Measurements from ENCODE around the gene SLC2A3. TPM values are rescaled to one million over a fixed set of nuclear protein-coding genes. Genes with fewer than 3 reads are reported as not detected.
"Not testable (repeated sequence)": the region's sequence is repeated elsewhere in the genome, so short reads cannot be mapped to it uniquely, and the experiment has no call there.

SLC2A3 gene
- total RNA-seq, 1 donor from 2014 or later: 71.7 TPM

- Histone ChIP-seq H3K9me3 (no peaks in the 10 kb centered on the region), H3K4me1 (no peaks in the 10 kb centered on the region), H3K27ac (no peak overlapping the region), H3K36me3 (no peaks in the 10 kb centered on the region), H3K27me3 (no peaks in the 10 kb centered on the region), H3K4me3 (no peak overlapping the region)
- intact Hi-C loops (cut with DNase I): no loop called here
- TF ChIP-seq POLR2A (IDR thresholded peaks at IDR 0.05) (no peak), CTCF (IDR thresholded peaks at IDR 0.05) (no peak), POLR2AphosphoS5 (IDR thresholded peaks at IDR 0.05; ENCODE audit: insufficient read depth in 1 of 2, low read depth in 1 of 2) (no peak)
- DNase-seq (ENCODE audit: extremely low spot score in 2 of 2): no peak
Measured at GRCh38 chr12:7951671-7952070, 15.7 kb upstream of the SLC2A3 start.

- H3K36me3 ChIP-seq; intact Hi-C loops (cut with DNase I); H3K9me3 ChIP-seq; H3K27ac ChIP-seq; H3K27me3 ChIP-seq; H3K4me1 ChIP-seq; DNase-seq (ENCODE audit: extremely low spot score in 2 of 2); H3K4me3 ChIP-seq: not testable (repeated sequence)
Measured at GRCh38 chr12:7950230-7950943, 14.4 kb upstream of the SLC2A3 start.

GRCh38 chr12:7948589-7949260 lies 12.7 kb upstream of the SLC2A3 start:
- TF ChIP-seq POLR2AphosphoS5 (IDR thresholded peaks at IDR 0.05; ENCODE audit: insufficient read depth in 1 of 2, low read depth in 1 of 2): no peak
- TF ChIP-seq CTCF (IDR thresholded peaks at IDR 0.05): no peak
- no peak for TF ChIP-seq POLR2A (IDR thresholded peaks at IDR 0.05)
- no peaks in the 10 kb centered on the region for H3K27me3 ChIP-seq
- H3K4me3 ChIP-seq: no peak overlapping the region
- H3K4me1 ChIP-seq: no peaks in the 10 kb centered on the region
- H3K9me3 ChIP-seq: no peaks in the 10 kb centered on the region
- intact Hi-C loops (cut with DNase I): no loop called here
- H3K27ac ChIP-seq: no peak overlapping the region
- no peaks in the 10 kb centered on the region for H3K36me3 ChIP-seq
- no peak for DNase-seq (ENCODE audit: extremely low spot score in 2 of 2)

- H3K27ac ChIP-seq: no peak overlapping the region
- no peaks in the 10 kb centered on the region for H3K4me1 ChIP-seq
- intact Hi-C loops (cut with DNase I): no loop called here
- TF ChIP-seq POLR2A (IDR thresholded peaks at IDR 0.05) (no peak), CTCF (IDR thresholded peaks at IDR 0.05) (no peak), POLR2AphosphoS5 (IDR thresholded peaks at IDR 0.05; ENCODE audit: insufficient read depth in 1 of 2, low read depth in 1 of 2) (no peak)
- no peaks in the 10 kb centered on the region for H3K27me3 ChIP-seq
- H3K4me3 ChIP-seq: no peak overlapping the region
- no peaks in the 10 kb centered on the region for H3K36me3 ChIP-seq
- no peaks in the 10 kb centered on the region for H3K9me3 ChIP-seq
- DNase-seq (ENCODE audit: extremely low spot score in 2 of 2): no peak
Measured at GRCh38 chr12:7947011-7947410, 11.0 kb upstream of the SLC2A3 start.

GRCh38 chr12:7944760-7945159 lies 8.8 kb upstream of the SLC2A3 start:
- H3K36me3 ChIP-seq; H3K4me1 ChIP-seq; DNase-seq (ENCODE audit: extremely low spot score in 2 of 2); H3K27me3 ChIP-seq; H3K27ac ChIP-seq; intact Hi-C loops (cut with DNase I); H3K9me3 ChIP-seq; H3K4me3 ChIP-seq: not testable (repeated sequence)

- Histone ChIP-seq H3K27me3 (no peaks in the 10 kb centered on the region), H3K9me3 (no peaks in the 10 kb centered on the region), H3K4me1 (no peaks in the 10 kb centered on the region), H3K36me3 (no peaks in the 10 kb centered on the region), H3K27ac (no peak overlapping the region), H3K4me3 (no peak overlapping the region)
- intact Hi-C loops (cut with DNase I): no loop called here
- DNase-seq (ENCODE audit: extremely low spot score in 2 of 2): no peak
- TF ChIP-seq CTCF (IDR thresholded peaks at IDR 0.05) (no peak), POLR2AphosphoS5 (IDR thresholded peaks at IDR 0.05; ENCODE audit: insufficient read depth in 1 of 2, low read depth in 1 of 2) (no peak), POLR2A (IDR thresholded peaks at IDR 0.05) (no peak)
Measured at GRCh38 chr12:7940906-7941305, 4.9 kb upstream of the SLC2A3 start.

Data from vagina (tissue), 2 donors.